ENCODE data around the gene CDH4. TPM values are rescaled to one million over a fixed set of nuclear protein-coding genes. Genes with fewer than 3 reads are reported as not detected.

Gene CDH4
- total and polyA plus RNA-seq, 2 of the 8 experiments (the other 6 are each of a cell fraction or from before 2014, with no cell fraction given) = 4.3 to 7.9 TPM

- TF ChIP-seq ZNF274 (IDR thresholded peaks at IDR 0.05; ENCODE audit: borderline replicate concordance, extremely low read depth, low read length) = no peak
- TF ChIP-seq CHD1 (IDR thresholded peaks at IDR 0.05; ENCODE audit: low read depth, low read length) = no peak
- no peak for TF ChIP-seq GTF2F1 (IDR thresholded peaks at IDR 0.05; ENCODE audit: borderline replicate concordance, low read depth, low read length)
- no peak for TF ChIP-seq MAX (IDR thresholded peaks at IDR 0.05)
- TF ChIP-seq SUZ12 (IDR thresholded peaks at IDR 0.05; ENCODE audit: low read length) = no peak
- TF ChIP-seq CHD7 (IDR thresholded peaks at IDR 0.05; ENCODE audit: insufficient replicate concordance, low read length) = no peak
- TF ChIP-seq GABPA (IDR thresholded peaks at IDR 0.05; ENCODE audit: borderline replicate concordance, insufficient read depth, low read length) = no peak
Observed at GRCh38 chr20:61534346-61534745, 282.3 kb downstream of the CDH4 start (continued).

Data from H1 (cell line).